ENCODE measurements around the gene CAPSL.

GRCh38 chr5:35956429-35956828, 18.0 kb upstream of the CAPSL start:
- TF ChIP-seq, protein P1, sequence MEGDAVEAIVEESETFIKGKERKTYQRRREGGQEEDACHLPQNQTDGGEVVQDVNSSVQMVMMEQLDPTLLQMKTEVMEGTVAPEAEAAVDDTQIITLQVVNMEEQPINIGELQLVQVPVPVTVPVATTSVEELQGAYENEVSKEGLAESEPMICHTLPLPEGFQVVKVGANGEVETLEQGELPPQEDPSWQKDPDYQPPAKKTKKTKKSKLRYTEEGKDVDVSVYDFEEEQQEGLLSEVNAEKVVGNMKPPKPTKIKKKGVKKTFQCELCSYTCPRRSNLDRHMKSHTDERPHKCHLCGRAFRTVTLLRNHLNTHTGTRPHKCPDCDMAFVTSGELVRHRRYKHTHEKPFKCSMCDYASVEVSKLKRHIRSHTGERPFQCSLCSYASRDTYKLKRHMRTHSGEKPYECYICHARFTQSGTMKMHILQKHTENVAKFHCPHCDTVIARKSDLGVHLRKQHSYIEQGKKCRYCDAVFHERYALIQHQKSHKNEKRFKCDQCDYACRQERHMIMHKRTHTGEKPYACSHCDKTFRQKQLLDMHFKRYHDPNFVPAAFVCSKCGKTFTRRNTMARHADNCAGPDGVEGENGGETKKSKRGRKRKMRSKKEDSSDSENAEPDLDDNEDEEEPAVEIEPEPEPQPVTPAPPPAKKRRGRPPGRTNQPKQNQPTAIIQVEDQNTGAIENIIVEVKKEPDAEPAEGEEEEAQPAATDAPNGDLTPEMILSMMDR (conservative IDR thresholded peaks at IDR 0.05), result no peak
- TF ChIP-seq ZFX (IDR thresholded peaks at IDR 0.05), result no peak
